Measurements from ENCODE around the gene STAG1. TPM values are rescaled to one million over a fixed set of nuclear protein-coding genes. Genes with fewer than 3 reads are reported as not detected.
A peak's percentile ranks its signal among the peaks of the same experiment; 100 is the strongest.

STAG1 gene
- total and polyA plus RNA-seq, 8 donors = 7.5 to 105 (median 37.9) TPM

DNA sequence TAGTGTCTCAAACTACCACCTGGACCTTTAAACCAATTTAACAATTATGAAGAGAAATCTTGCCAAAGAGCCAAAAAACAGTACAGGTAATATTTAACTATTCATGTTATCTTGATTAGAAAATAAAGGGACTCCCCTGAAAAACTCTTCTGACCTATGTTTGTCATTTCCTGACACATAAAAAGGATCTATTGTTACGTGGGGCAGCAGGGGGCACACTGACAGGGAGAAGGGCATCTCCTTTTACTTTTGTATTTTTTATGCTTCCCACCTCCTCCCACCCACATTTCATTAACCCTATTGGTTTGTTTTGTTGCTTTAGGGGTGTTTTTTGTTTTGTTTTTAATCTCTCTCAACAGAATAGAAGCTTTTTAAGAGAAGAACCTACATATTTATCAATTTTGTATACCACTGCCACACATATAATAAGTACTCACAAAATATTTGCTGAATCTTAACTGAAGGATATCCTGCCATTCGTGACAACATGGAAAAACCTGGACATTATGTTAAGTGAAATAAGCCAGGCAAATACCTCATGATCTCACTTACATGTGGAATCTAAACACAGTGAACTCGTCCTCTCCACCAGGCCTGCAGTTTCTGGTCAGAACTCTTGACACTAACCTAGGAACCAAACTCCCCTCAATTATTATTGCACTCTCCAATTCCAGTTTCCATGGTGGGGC, 17.7 kb downstream of the STAG1 start:
- DNase-seq = peak in 1 of 2 donors; percentile 28
- H3K9me3 ChIP-seq = no peaks in the 10 kb centered on the region
- 46 to 66% (median 50%) methylated on average over 3 of the region's 3 CpGs for WGBS, 5 donors
- no peak overlapping the region for H3K27ac ChIP-seq
- intact Hi-C loops (cut with DNase I; ENCODE audit: low total_unique reads) = no loop called here
- no peak overlapping the region for H3K4me3 ChIP-seq
- H3K27me3 ChIP-seq = no peaks in the 10 kb centered on the region
- peaks cover 0 to 56% (median 36%) of the 10 kb centered on the region in 4 donors for H3K4me1 ChIP-seq
- TF ChIP-seq EP300 (IDR thresholded peaks at IDR 0.05) = no peak
- TF ChIP-seq POLR2AphosphoS5 (IDR thresholded peaks at IDR 0.05) = no peak
- TF ChIP-seq, protein P1, sequence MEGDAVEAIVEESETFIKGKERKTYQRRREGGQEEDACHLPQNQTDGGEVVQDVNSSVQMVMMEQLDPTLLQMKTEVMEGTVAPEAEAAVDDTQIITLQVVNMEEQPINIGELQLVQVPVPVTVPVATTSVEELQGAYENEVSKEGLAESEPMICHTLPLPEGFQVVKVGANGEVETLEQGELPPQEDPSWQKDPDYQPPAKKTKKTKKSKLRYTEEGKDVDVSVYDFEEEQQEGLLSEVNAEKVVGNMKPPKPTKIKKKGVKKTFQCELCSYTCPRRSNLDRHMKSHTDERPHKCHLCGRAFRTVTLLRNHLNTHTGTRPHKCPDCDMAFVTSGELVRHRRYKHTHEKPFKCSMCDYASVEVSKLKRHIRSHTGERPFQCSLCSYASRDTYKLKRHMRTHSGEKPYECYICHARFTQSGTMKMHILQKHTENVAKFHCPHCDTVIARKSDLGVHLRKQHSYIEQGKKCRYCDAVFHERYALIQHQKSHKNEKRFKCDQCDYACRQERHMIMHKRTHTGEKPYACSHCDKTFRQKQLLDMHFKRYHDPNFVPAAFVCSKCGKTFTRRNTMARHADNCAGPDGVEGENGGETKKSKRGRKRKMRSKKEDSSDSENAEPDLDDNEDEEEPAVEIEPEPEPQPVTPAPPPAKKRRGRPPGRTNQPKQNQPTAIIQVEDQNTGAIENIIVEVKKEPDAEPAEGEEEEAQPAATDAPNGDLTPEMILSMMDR (IDR thresholded peaks at IDR 0.05) = no peak
- TF ChIP-seq POLR2A (IDR thresholded peaks at IDR 0.05) = no peak
- H3K36me3 ChIP-seq = peaks cover 0 to 9% (median 2%) of the 10 kb centered on the region in 4 donors

DNA sequence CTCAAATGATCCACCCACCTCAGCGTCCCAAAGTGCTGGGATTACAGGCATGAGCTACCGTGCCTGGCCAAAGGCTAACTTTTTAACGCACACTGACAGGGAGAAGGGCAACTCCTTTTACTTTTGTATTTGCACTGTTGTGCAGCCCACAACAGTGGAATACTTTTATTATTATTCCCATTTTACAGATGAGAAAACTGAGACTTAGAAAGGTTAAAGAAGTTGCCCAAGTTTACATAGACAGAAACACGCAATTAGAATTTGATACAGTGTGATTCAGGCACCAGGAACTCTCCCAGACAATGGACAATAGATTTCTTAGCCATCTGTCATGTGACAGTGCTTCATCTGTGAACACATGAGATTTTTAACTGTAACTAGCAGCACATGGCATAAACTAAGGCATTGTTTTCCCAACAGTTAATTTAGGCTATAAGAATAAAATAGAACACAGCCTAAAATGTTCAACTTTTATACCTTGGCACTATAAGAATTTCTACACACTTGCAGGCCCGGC, 18.8 kb downstream of the STAG1 start:
- Histone ChIP-seq H3K4me1 (peaks cover 0 to 68% (median 46%) of the 10 kb centered on the region in 4 donors), H3K27ac (no peak overlapping the region), H3K36me3 (peaks cover 0 to 9% (median 2%) of the 10 kb centered on the region in 4 donors), H3K27me3 (no peaks in the 10 kb centered on the region), H3K4me3 (no peak overlapping the region), H3K9me3 (no peaks in the 10 kb centered on the region)
- no peak for DNase-seq
- WGBS, 5 donors = 90 to 98% (median 96%) methylated on average over 5 of the region's 5 CpGs
- TF ChIP-seq EP300 (IDR thresholded peaks at IDR 0.05) (no peak), POLR2A (IDR thresholded peaks at IDR 0.05) (no peak), POLR2AphosphoS5 (IDR thresholded peaks at IDR 0.05) (no peak)
- TF ChIP-seq, protein P1 (IDR thresholded peaks at IDR 0.05) = no peak
- intact Hi-C loops (cut with DNase I; ENCODE audit: low total_unique reads) = no loop called here

DNA sequence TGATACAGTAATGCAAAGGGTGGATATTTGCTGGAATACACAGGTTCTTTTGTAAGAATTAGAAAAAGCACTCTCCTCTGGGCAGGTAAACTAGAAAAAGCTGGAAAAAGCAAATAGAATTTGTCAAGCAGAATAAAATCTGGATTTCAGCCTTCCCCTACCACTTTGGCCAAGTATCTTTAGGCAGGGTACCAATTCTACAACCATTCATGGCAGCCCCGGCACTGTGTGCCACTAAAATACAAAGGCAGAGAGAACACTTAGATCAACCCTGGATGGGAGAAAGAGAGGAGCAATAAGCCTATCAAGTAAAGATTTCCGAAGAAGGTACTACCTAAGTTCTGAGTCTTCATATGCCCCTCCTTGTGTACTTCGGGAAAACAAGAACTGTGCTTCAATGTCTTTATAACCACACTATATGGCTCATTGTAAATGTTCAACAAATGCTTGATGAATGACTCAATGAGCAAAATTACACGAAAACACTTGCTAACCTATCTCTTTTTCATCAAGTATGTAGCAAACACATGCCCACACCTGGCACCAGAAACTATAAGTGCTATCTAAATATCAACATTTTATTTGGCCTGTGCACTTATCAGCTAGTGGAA, 20.8 kb downstream of the STAG1 start:
- DNase-seq = no peak
- no peak overlapping the region for H3K4me3 ChIP-seq
- no peaks in the 10 kb centered on the region for H3K27me3 ChIP-seq
- WGBS, 5 donors = 59 to 75% (median 64%) methylated on average over 4 of the region's 4 CpGs
- H3K4me1 ChIP-seq = peaks cover 5 to 79% (median 55%) of the 10 kb centered on the region in 4 donors
- intact Hi-C loops (cut with DNase I; ENCODE audit: low total_unique reads) = no loop called here
- H3K9me3 ChIP-seq = no peaks in the 10 kb centered on the region
- H3K27ac ChIP-seq = no peak overlapping the region
- TF ChIP-seq, protein P1 (IDR thresholded peaks at IDR 0.05) = no peak
- TF ChIP-seq POLR2AphosphoS5 (IDR thresholded peaks at IDR 0.05) (no peak), EP300 (IDR thresholded peaks at IDR 0.05) (no peak), POLR2A (IDR thresholded peaks at IDR 0.05) (no peak)
- peaks cover 0 to 3% (median under 1%) of the 10 kb centered on the region in 4 donors for H3K36me3 ChIP-seq

DNA sequence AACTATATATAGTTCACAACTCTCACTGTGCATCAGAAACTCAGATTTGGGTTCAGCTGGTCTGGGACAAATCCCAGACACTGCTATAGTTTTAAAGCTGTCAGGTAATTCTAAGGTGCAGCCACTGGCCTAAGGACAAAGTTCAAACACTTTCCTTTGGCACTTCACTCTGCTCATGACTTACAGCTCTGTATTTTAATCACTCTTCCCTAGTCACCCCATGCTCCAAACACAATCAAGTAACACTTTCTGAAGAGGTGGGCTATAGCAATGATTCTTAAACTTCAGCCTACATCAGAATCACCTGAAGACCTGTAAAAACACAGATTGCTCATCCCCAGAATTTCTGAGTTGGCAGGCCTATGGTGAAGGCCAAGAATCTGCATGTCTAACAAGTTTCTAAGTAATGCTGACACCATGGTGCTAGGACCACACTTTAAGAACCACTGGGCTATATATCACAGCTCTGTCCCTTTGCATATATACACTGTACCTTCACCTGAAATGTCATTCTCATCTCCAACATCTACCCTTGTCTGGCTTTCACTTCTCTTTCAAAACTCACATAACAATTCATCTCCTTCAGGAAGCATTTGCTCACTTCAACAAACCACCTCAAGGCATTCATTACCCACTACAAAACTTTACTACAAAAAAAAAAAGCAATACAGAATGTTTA, 21.4 kb downstream of the STAG1 start:
- H3K4me1 ChIP-seq = peaks cover 11 to 86% (median 59%) of the 10 kb centered on the region in 4 donors
- no peak overlapping the region for H3K4me3 ChIP-seq
- no peaks in the 10 kb centered on the region for H3K27me3 ChIP-seq
- H3K9me3 ChIP-seq = no peaks in the 10 kb centered on the region
- intact Hi-C loops (cut with DNase I; ENCODE audit: low total_unique reads) = no loop called here
- H3K36me3 ChIP-seq = no peaks in the 10 kb centered on the region
- TF ChIP-seq POLR2A (IDR thresholded peaks at IDR 0.05) (no peak), POLR2AphosphoS5 (IDR thresholded peaks at IDR 0.05) (no peak), EP300 (IDR thresholded peaks at IDR 0.05) (no peak)
- TF ChIP-seq, protein P1 (IDR thresholded peaks at IDR 0.05) = no peak
- H3K27ac ChIP-seq = no peak overlapping the region
- DNase-seq = no peak

Measured in stomach (tissue), 9 donors.